Epithelial cell of esophagus (primary cell): ENCODE data around the gene FOXB2.

Source experiments
- DNase-seq: peaks from one replicate; pipeline ENCODE4 v3.0.0; 2010; ENCODE audit warnings: low read depth
- H3K4me3 ChIP-seq: 2 replicates; pipeline ENCODE4 v1.5.1; 2011; ENCODE audit warnings: mild to moderate bottlenecking, low read length, control low read depth
- CTCF ChIP-seq: IDR thresholded peaks from 2 replicates; pipeline ENCODE4 v1.5.1; 2011; ENCODE audit warnings: low read depth, mild to moderate bottlenecking, low read length, control low read depth, inconsistent platforms; ENCODE audit not compliant: insufficient read depth; ENCODE audit errors: missing control alignments

The FOXB2 gene

GRCh38 chr9:77010527-77010926 lies 8.9 kb upstream of the FOXB2 start:
- TF ChIP-seq CTCF: no peak
- DNase-seq: no peak
- H3K4me3 ChIP-seq: no peak overlapping the region

GRCh38 chr9:77011973-77012821 lies 7.3 kb upstream of the FOXB2 start:
- TF ChIP-seq CTCF: peak; percentile 65
- peak; percentile 46 for DNase-seq
- no peak overlapping the region for H3K4me3 ChIP-seq

- TF ChIP-seq CTCF: no peak
- H3K4me3 ChIP-seq: no peak overlapping the region
- no peak for DNase-seq
These were observed 6.1 kb upstream of the FOXB2 start for GRCh38 chr9:77013206-77013931.

- TF ChIP-seq CTCF: no peak
- H3K4me3 ChIP-seq: no peak overlapping the region
- no peak for DNase-seq
These were observed 5.4 kb upstream of the FOXB2 start for GRCh38 chr9:77013932-77014596.

GRCh38 chr9:77014597-77015263 lies 4.7 kb upstream of the FOXB2 start:
- TF ChIP-seq CTCF: peak; percentile 35
- no peak overlapping the region for H3K4me3 ChIP-seq
- no peak for DNase-seq

GRCh38 chr9:77015327-77016048 lies 4.0 kb upstream of the FOXB2 start:
- no peak for TF ChIP-seq CTCF
- no peak overlapping the region for H3K4me3 ChIP-seq
- no peak for DNase-seq
